ENCODE data around the gene PAPPA2. TPM values are rescaled to one million over a fixed set of nuclear protein-coding genes. Genes with fewer than 3 reads are reported as not detected.

The PAPPA2 gene
- total RNA-seq, 1 experiment from 2014 or later, result 0.06 TPM

DNA sequence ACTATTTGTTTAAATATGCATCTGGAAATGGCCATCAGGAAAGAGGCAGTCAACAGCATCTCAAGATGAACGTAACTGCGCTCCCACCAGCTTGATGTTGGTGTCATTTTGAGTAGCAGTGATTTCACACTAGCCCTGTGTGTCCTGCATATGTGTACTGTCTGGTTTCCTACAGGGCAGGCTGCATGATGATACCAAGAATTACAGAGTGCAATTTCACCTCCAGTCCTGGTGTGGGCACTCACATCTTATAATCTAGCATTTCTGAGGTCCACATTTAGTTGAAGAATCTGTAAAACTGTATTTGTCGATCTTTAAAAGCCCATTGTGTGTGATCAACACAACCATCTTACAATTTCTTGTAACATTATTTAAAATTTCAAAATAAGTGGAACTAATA is 336.4 kb downstream of the PAPPA2 start:
- TF ChIP-seq, protein P1, sequence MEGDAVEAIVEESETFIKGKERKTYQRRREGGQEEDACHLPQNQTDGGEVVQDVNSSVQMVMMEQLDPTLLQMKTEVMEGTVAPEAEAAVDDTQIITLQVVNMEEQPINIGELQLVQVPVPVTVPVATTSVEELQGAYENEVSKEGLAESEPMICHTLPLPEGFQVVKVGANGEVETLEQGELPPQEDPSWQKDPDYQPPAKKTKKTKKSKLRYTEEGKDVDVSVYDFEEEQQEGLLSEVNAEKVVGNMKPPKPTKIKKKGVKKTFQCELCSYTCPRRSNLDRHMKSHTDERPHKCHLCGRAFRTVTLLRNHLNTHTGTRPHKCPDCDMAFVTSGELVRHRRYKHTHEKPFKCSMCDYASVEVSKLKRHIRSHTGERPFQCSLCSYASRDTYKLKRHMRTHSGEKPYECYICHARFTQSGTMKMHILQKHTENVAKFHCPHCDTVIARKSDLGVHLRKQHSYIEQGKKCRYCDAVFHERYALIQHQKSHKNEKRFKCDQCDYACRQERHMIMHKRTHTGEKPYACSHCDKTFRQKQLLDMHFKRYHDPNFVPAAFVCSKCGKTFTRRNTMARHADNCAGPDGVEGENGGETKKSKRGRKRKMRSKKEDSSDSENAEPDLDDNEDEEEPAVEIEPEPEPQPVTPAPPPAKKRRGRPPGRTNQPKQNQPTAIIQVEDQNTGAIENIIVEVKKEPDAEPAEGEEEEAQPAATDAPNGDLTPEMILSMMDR (conservative IDR thresholded peaks at IDR 0.05; ENCODE audit: low read depth, low read length), result no peak
- TF ChIP-seq EZH2 (IDR thresholded peaks at IDR 0.05; ENCODE audit: borderline replicate concordance, low read depth, low read length, poor library complexity, severe bottlenecking), result no peak
- intact Hi-C loops (cut with micrococcal nuclease; ENCODE audit: unreplicated experiment), result no loop called here
- Histone ChIP-seq H3K4me1 (ENCODE audit: insufficient read depth, low read length, poor library complexity, severe bottlenecking) (no peaks in the 10 kb centered on the region), H3K36me3 (ENCODE audit: insufficient read depth, low read length, poor library complexity, severe bottlenecking) (no peaks in the 10 kb centered on the region), H3K4me3 (ENCODE audit: low read depth, low read length, poor library complexity, severe bottlenecking) (no peak overlapping the region), H3K9me3 (ENCODE audit: low read depth, low read length, poor library complexity, severe bottlenecking) (no peaks in the 10 kb centered on the region), H3K27me3 (replicated peaks; ENCODE audit: insufficient read depth, low read depth, low read length, poor library complexity) (peaks cover 4% of the 10 kb centered on the region), H3K27ac (ENCODE audit: low read depth, low read length, poor library complexity, severe bottlenecking) (no peak overlapping the region)
- POLR2A ChIA-PET (ENCODE audit: low non-redundant PET), result interaction anchor here (0.6 kb wide), 1 partner anchor 1988 kb away, joined by 4 read pairs; no protein-coding TSS in a partner anchor
- DNase-seq (ENCODE audit: low spot score), result no peak
- CTCF ChIA-PET, result no interaction called here
- BruUV-seq (replicated peaks), result no TSS peak

DNA sequence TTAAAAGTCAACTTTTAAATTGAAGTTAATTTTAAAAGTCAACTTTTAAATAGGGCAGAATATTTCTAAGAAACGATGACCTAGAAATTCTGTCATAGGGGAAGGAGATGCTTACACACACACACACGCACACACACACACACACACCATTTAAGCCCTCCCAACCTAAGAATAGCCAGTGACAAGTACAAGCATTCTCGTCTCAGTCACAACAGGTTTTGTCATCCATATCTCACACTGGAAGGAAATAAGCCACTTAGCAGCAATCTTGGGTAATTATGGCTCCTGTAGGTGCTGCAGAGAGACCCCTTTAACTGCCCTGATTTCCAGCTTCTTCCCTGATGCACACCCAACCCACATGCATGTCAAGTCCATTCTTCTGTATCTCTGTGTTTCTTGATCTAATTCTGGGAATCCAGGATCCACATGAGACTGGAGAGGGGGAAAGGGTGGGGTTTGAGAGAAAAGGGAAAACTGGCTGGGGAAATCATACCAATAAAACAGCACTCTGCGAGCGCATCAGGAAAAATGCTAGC is 338.1 kb downstream of the PAPPA2 start:
- intact Hi-C loops (cut with micrococcal nuclease; ENCODE audit: unreplicated experiment), result no loop called here
- no peak for DNase-seq (ENCODE audit: low spot score)
- Histone ChIP-seq H3K27me3 (replicated peaks; ENCODE audit: insufficient read depth, low read depth, low read length, poor library complexity) (peaks cover 4% of the 10 kb centered on the region), H3K27ac (ENCODE audit: low read depth, low read length, poor library complexity, severe bottlenecking) (no peak overlapping the region), H3K36me3 (ENCODE audit: insufficient read depth, low read length, poor library complexity, severe bottlenecking) (no peaks in the 10 kb centered on the region), H3K4me1 (ENCODE audit: insufficient read depth, low read length, poor library complexity, severe bottlenecking) (peaks cover 4% of the 10 kb centered on the region), H3K4me3 (ENCODE audit: low read depth, low read length, poor library complexity, severe bottlenecking) (no peak overlapping the region), H3K9me3 (ENCODE audit: low read depth, low read length, poor library complexity, severe bottlenecking) (no peaks in the 10 kb centered on the region)
- no TSS peak for BruUV-seq (replicated peaks)
- TF ChIP-seq, protein P1 (conservative IDR thresholded peaks at IDR 0.05; ENCODE audit: low read depth, low read length), result no peak
- TF ChIP-seq EZH2 (IDR thresholded peaks at IDR 0.05; ENCODE audit: borderline replicate concordance, low read depth, low read length, poor library complexity, severe bottlenecking), result no peak
- CTCF ChIA-PET, result no interaction called here
- POLR2A ChIA-PET (ENCODE audit: low non-redundant PET), result no interaction called here

DNA sequence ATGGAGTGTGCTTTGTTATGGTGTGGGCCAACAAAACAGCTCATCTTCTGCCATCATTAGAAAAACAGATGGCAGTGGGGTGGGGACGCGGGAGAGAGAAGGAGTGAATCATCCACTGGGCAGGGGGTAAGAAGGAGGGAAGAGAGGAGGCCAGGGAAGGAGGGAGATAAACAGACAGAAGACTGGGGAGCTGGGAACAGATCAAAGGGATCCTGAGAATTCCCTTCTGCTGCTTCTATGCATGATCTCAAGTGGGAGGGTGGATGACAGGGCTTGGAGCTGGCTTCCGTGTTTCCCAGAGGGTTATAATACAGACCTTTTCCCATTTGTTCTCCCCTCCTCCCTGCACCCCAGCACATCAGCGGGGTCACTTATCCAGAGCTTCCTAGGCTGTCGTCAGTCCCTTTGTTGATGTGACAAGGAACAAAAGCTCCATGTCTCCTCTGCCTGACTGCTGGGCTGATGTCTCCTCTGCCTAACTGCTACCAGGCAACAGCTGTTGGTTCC is 338.6 kb downstream of the PAPPA2 start:
- DNase-seq (ENCODE audit: low spot score), result peak; percentile 11
- TF ChIP-seq, protein P1 (conservative IDR thresholded peaks at IDR 0.05; ENCODE audit: low read depth, low read length), result no peak
- no peak for TF ChIP-seq EZH2 (IDR thresholded peaks at IDR 0.05; ENCODE audit: borderline replicate concordance, low read depth, low read length, poor library complexity, severe bottlenecking)
- H3K4me3 ChIP-seq (ENCODE audit: low read depth, low read length, poor library complexity, severe bottlenecking), result no peak overlapping the region
- no peak overlapping the region for H3K27ac ChIP-seq (ENCODE audit: low read depth, low read length, poor library complexity, severe bottlenecking)
- no peaks in the 10 kb centered on the region for H3K9me3 ChIP-seq (ENCODE audit: low read depth, low read length, poor library complexity, severe bottlenecking)
- ChIA-PET CTCF (no interaction called here), POLR2A (ENCODE audit: low non-redundant PET) (no interaction called here)
- H3K36me3 ChIP-seq (ENCODE audit: insufficient read depth, low read length, poor library complexity, severe bottlenecking), result no peaks in the 10 kb centered on the region
- intact Hi-C loops (cut with micrococcal nuclease; ENCODE audit: unreplicated experiment), result no loop called here
- no TSS peak for BruUV-seq (replicated peaks)
- peaks cover 4% of the 10 kb centered on the region for H3K27me3 ChIP-seq (replicated peaks; ENCODE audit: insufficient read depth, low read depth, low read length, poor library complexity)
- H3K4me1 ChIP-seq (ENCODE audit: insufficient read depth, low read length, poor library complexity, severe bottlenecking), result peaks cover 4% of the 10 kb centered on the region
